SK-N-SH treated with all-trans-retinoic acid at 6 μM for 48 hours (cell line): ENCODE measurements around the gene IMMP2L.

Experiments used
- ARNTL ChIP-seq: fragments of 450-650 bp; formaldehyde crosslinking; IDR thresholded peaks from 2 replicates; pipeline ENCODE4 v1.5.0; 2020; ENCODE audit warnings: low read depth, mild to moderate bottlenecking, moderate library complexity, borderline replicate concordance
- BACH2 ChIP-seq: fragments of 250-450 bp; sonication (Bioruptor Pico); IDR thresholded peaks from 2 replicates; pipeline ENCODE4 v1.9.0; 2021; ENCODE audit warnings: mild to moderate bottlenecking, borderline replicate concordance
- CREB5 ChIP-seq: fragments of 250-450 bp; sonication (Bioruptor Pico); IDR thresholded peaks from 2 replicates; pipeline ENCODE4 v1.5.1; 2020; ENCODE audit warnings: low read depth, mild to moderate bottlenecking, moderate library complexity
- ISL1 ChIP-seq: fragments of 250-450 bp; sonication (Bioruptor Pico); IDR thresholded peaks from 2 replicates; pipeline ENCODE4 v2.1.2; 2022; ENCODE audit warnings: mild to moderate bottlenecking, moderate library complexity
- PATZ1 ChIP-seq: fragments of 250-450 bp; sonication (Bioruptor Pico); IDR thresholded peaks from 2 replicates; pipeline ENCODE4 v1.8.0; 2020; ENCODE audit warnings: mild to moderate bottlenecking, moderate library complexity, borderline replicate concordance
- PPARA ChIP-seq: fragments of 250-450 bp; sonication (Bioruptor Pico); IDR thresholded peaks from 2 replicates; pipeline ENCODE4 v1.5.0; 2020; ENCODE audit warnings: mild to moderate bottlenecking, borderline replicate concordance
- RARB ChIP-seq: fragments of 250-450 bp; sonication (Bioruptor Pico); IDR thresholded peaks from 2 replicates; pipeline ENCODE4 v1.8.0; 2021; ENCODE audit warnings: mild to moderate bottlenecking, moderate library complexity
- SNAI2 ChIP-seq: fragments of 250-450 bp; sonication (Bioruptor Pico); IDR thresholded peaks from 2 replicates; pipeline ENCODE4 v1.5.0; 2020; ENCODE audit warnings: mild to moderate bottlenecking, moderate library complexity
- TSHZ2 ChIP-seq: fragments of 250-450 bp; sonication (Bioruptor Pico); IDR thresholded peaks from 2 replicates; pipeline ENCODE4 v1.5.0; 2020; ENCODE audit warnings: mild to moderate bottlenecking, moderate library complexity
- ZC3H10 ChIP-seq: fragments of 250-450 bp; sonication (Bioruptor Pico); IDR thresholded peaks from 2 replicates; pipeline ENCODE4 v1.5.1; 2021; ENCODE audit warnings: mild to moderate bottlenecking, moderate library complexity
- ZFP3 ChIP-seq: fragments of 250-450 bp; sonication (Bioruptor Pico); IDR thresholded peaks from 2 replicates; pipeline ENCODE4 v1.5.0; 2020; ENCODE audit warnings: mild to moderate bottlenecking, moderate library complexity
- ZFP30 ChIP-seq: fragments of 450-650 bp; formaldehyde crosslinking; IDR thresholded peaks from 2 replicates; pipeline ENCODE4 v1.5.0; 2022; ENCODE audit warnings: mild to moderate bottlenecking, moderate library complexity
- ZNF70 ChIP-seq: fragments of 450-650 bp; formaldehyde crosslinking; IDR thresholded peaks from 2 replicates; pipeline ENCODE4 v1.5.0; 2020; ENCODE audit warnings: mild to moderate bottlenecking, moderate library complexity
- ZNF8 ChIP-seq: fragments of 450-650 bp; formaldehyde crosslinking; IDR thresholded peaks from 2 replicates; pipeline ENCODE4 v1.5.0; 2020; ENCODE audit warnings: mild to moderate bottlenecking, moderate library complexity

GRCh38 chr7:111371437-111371836 lies 190.9 kb downstream of the IMMP2L start:
- no peak for TF ChIP-seq ZNF8 (CRISPR knock-in tag)
- no peak for TF ChIP-seq ZNF70 (CRISPR knock-in tag)
- no peak for TF ChIP-seq ZFP3 (CRISPR knock-in tag)
- no peak for TF ChIP-seq ZFP30 (CRISPR knock-in tag)
- no peak for TF ChIP-seq PPARA (CRISPR knock-in tag)
- TF ChIP-seq CREB5 (CRISPR knock-in tag) = no peak
- TF ChIP-seq ARNTL = no peak
- TF ChIP-seq ZC3H10 (CRISPR knock-in tag) = no peak
- TF ChIP-seq SNAI2 (CRISPR knock-in tag) = no peak
- no peak for TF ChIP-seq ISL1 (CRISPR knock-in tag)
- TF ChIP-seq RARB (CRISPR knock-in tag) = no peak
- no peak for TF ChIP-seq BACH2 (CRISPR knock-in tag)
- TF ChIP-seq TSHZ2 = no peak
- no peak for TF ChIP-seq PATZ1 (CRISPR knock-in tag)
